Adrenal gland (tissue), 12 donors: ENCODE measurements around the gene PTPRN2. TPM values are rescaled to one million over a fixed set of nuclear protein-coding genes. Genes with fewer than 3 reads are reported as not detected.

Experiments used
- DNase-seq, 7 donors: peaks; one replicate each; pipeline ENCODE4 v3.0.0-alpha.2; 2019 to 2020
- H3K27ac ChIP-seq, 5 donors: fragments of 200-600 bp; sonication (generic) in 4 of 5; 1 replicate in 3 of 5; 2 replicates in 2 of 5; pipeline versions ENCODE4 v1.5.1 to v1.8.0; 2016 to 2020; ENCODE audit warnings: mild to moderate bottlenecking in 1 of 5
- H3K27me3 ChIP-seq: fragments of 200-600 bp; 2 replicates; pipeline ENCODE4 v1.8.0; 2021
- H3K36me3 ChIP-seq, 2 donors: fragments of 200-600 bp; replicated peaks in 1 of 2; 1 replicate in 1 of 2; 2 replicates in 1 of 2; pipeline versions ENCODE4 v1.5.1 to v1.8.0; 2018 to 2022
- H3K4me1 ChIP-seq, 2 donors: fragments of 200-600 bp; replicated peaks in 1 of 2; 1 replicate in 1 of 2; 2 replicates in 1 of 2; pipeline versions ENCODE4 v1.5.1 to v1.8.0; 2018 to 2021
- H3K4me3 ChIP-seq, 4 donors: fragments of 200-600 bp; sonication (generic) in 3 of 4; one replicate each; pipeline ENCODE4 v1.5.1; 2016 to 2018
- H3K9me3 ChIP-seq, 3 donors: fragments of 200-600 bp; sonication (generic) in 1 of 3; replicated peaks in 1 of 3; 1 replicate in 2 of 3; 2 replicates in 1 of 3; pipeline versions ENCODE4 v1.5.1 to v1.8.0; 2016 to 2021
- CTCF ChIP-seq, 6 experiments: fragments of 450-650 bp in 4 of 6; fragments of 200-600 bp in 2 of 6; sonication (generic) in 1 of 6; IDR thresholded peaks; 1 replicate in 5 of 6; 2 replicates in 1 of 6; pipeline versions ENCODE4 v1.5.1 to v1.8.0; 2016 to 2021; ENCODE audit warnings: antibody characterized with exemption in 6 of 6, mild to moderate bottlenecking in 2 of 6, moderate library complexity in 1 of 6
- POLR2A ChIP-seq, 2 donors: fragments of 450-650 bp; IDR thresholded peaks; one replicate each; pipeline ENCODE4 v1.6.1; 2017; ENCODE audit warnings: antibody characterized with exemption in 2 of 2, mild to moderate bottlenecking in 2 of 2, moderate library complexity in 1 of 2
- WGBS, 4 donors: extraction: QIAGEN DNeasy Blood & Tissue Kit in 2 of 4; methylation state at CpG; one replicate each; pipeline versions ENCODE4 v1.1.5 to v1.1.7; 2013 to 2017; 5-methylcytosine and 5-hydroxymethylcytosine counted together
- intact Hi-C, 2 donors: fragments of 100-400 bp; cut with DNase I; formaldehyde crosslinking; loops; one replicate each; pipeline versions ENCODE4 v1.14.1 to v1.15.0; 2022 to 2023
- polyA plus RNA-seq, 3 donors: library from polyadenylated mRNA; stranded (reverse); fragments of 200-250 nt in 2 of 3; fragments of 350-450 nt in 1 of 3; fragmentation: Illumina TruSeq in 1 of 3; extraction: RNeasy Lipid Tissue Mini Kit (QIAGEN cat#74804) in 1 of 3; gene quantifications; one replicate each; pipeline ENCODE4 v1.2.3, GENCODE V29; 2013 to 2014
- total RNA-seq, 9 donors: library from RNA; depleted of rRNA in 4 of 9; stranded (reverse); fragments of >200 nt in 4 of 9; fragments of 120-200 nt in 1 of 9; fragmentation: NEBNext Ultra II Directional in 1 of 9; extraction: Animal tissue kit (Norgen Biotek cat#: 25700) in 1 of 9; gene quantifications; one replicate each; pipeline versions ENCODE4 v1.1.0 to v1.2.4, GENCODE V29; 2013 to 2023
- donor health status: healthy with polysubstance abuse.
- donor health status: Bipolar disorder and iron deficiency.
- donor health status: DM: yes; HTN: yes; CAD: no.
- donor health status: DM: no; HTN: no; CAD: no.
- donor health status: DM: no; HTN: no; CAD: no.
- donor health status: DM: yes; HTN: yes; CAD: no.

Gene PTPRN2
- total and polyA plus RNA-seq, 12 donors: 2.2 to 16.2 (median 3.4) TPM

GRCh38 chr7:158570449-158571170 lies 17.0 kb downstream of the PTPRN2 start:
- WGBS, 4 donors: 83 to 90% (median 88%) methylated on average over 31 to 44 of the region's 44 CpGs
- DNase-seq: no peak

GRCh38 chr7:158569858-158570323 lies 17.7 kb downstream of the PTPRN2 start:
- H3K4me1 ChIP-seq: no peaks in the 10 kb centered on the region
- TF ChIP-seq CTCF (IDR thresholded peaks at IDR 0.05) (no peak), POLR2A (IDR thresholded peaks at IDR 0.05) (no peak)
- intact Hi-C loops: no loop called here
- no peak overlapping the region for H3K4me3 ChIP-seq
- H3K27me3 ChIP-seq: peaks cover 15% of the 10 kb centered on the region
- WGBS, 4 donors: 22 to 43% (median 32%) methylated on average over 19 to 53 of the region's 53 CpGs
- no peaks in the 10 kb centered on the region for H3K9me3 ChIP-seq
- H3K36me3 ChIP-seq: no peaks in the 10 kb centered on the region
- no peak for DNase-seq
- no peak overlapping the region for H3K27ac ChIP-seq

More at GRCh38 chr7:158570449-158571170, 17.0 kb downstream of the PTPRN2 start:
- Histone ChIP-seq H3K4me3 (no peak overlapping the region), H3K27ac (no peak overlapping the region), H3K36me3 (no peaks in the 10 kb centered on the region), H3K9me3 (no peaks in the 10 kb centered on the region), H3K27me3 (peaks cover 15% of the 10 kb centered on the region), H3K4me1 (no peaks in the 10 kb centered on the region)
- TF ChIP-seq POLR2A (IDR thresholded peaks at IDR 0.05) (no peak), CTCF (IDR thresholded peaks at IDR 0.05) (no peak)
- intact Hi-C loops: no loop called here

GRCh38 chr7:158568974-158569857 lies 18.4 kb downstream of the PTPRN2 start:
- no peak overlapping the region for H3K4me3 ChIP-seq
- no peaks in the 10 kb centered on the region for H3K36me3 ChIP-seq
- no peaks in the 10 kb centered on the region for H3K9me3 ChIP-seq
- peaks cover 15% of the 10 kb centered on the region for H3K27me3 ChIP-seq
- no peaks in the 10 kb centered on the region for H3K4me1 ChIP-seq
- intact Hi-C loops: no loop called here
- no peak for TF ChIP-seq POLR2A (IDR thresholded peaks at IDR 0.05)
- no peak for DNase-seq
- no peak overlapping the region for H3K27ac ChIP-seq
- WGBS, 4 donors: 46 to 82% (median 64%) methylated on average over 8 to 57 of the region's 67 CpGs

- TF ChIP-seq POLR2A (IDR thresholded peaks at IDR 0.05) (no peak), CTCF (IDR thresholded peaks at IDR 0.05) (no peak)
- intact Hi-C loops: no loop called here
- H3K27ac ChIP-seq: peak overlapping the region in 1 of 5 donors; percentile 22
- no peaks in the 10 kb centered on the region for H3K4me1 ChIP-seq
- DNase-seq: peak in 1 of 7 donors; percentile 85
- H3K9me3 ChIP-seq: no peaks in the 10 kb centered on the region
- H3K27me3 ChIP-seq: peaks cover 15% of the 10 kb centered on the region
- no peak overlapping the region for H3K4me3 ChIP-seq
- 41 to 47% (median 41%) methylated on average over 5 to 8 of the region's 8 CpGs for WGBS, 4 donors
- no peaks in the 10 kb centered on the region for H3K36me3 ChIP-seq
These were observed 20.4 kb downstream of the PTPRN2 start for GRCh38 chr7:158567153-158567603.
